GM19025 (cell line): ENCODE data around the gene C11orf87.

Experiments used
- ATAC-seq: cut with Tn5 transposase; IDR thresholded peaks from one replicate; pipeline ENCODE4 v1.9.1; 2021; ENCODE audit warnings: mild to moderate bottlenecking, low read depth, moderate library complexity; ENCODE audit not compliant: unreplicated experiment

Gene C11orf87

DNA sequence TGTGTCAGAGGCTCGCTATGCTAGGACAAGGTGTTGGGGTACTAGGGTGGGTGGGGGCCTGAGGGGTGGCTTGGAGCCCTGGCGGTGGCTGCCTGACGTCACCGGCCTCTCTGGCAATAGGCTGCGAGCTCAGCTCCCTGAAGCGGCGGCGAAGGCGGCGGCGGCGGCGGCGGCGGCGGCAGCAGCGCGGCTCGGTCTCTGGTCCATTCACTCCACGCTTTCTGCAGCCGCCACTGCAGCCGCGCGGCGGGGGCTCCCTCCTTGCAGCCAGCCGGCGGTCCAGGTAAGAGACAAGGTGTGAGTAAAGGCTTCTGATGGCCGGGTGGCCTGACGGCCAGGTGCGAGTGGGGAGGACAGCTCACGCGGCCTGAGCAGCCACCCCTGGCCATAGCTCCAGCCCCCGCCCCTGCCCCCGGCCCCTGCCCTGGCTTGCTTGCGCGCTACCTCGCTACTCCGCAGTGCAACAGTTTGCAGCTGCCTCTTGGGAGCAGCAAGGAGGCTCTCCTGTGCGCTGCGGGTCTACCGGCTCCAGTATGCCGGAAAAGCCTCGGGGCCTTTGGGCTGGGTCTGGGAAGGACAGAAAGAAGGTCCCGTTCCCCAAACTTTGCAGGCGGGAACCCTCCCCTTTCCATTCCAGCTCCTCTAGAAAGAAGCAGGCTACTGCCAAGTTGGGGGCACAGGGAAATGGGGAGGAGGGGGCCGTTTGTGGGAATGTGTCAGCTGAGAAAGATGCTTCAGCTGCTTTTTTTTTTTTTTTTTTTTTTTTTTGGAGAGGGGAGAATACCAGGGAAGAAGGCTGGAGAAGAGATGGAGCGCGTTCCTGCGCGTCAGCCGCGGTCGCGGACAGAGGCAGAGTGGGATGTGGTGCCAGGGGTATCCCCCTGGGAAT is at the start of gene C11orf87:
C11orf87 (plus strand) TSS at position 210 of the 889 bp plus-strand sequence. CDS start 1,444 bp downstream, outside the sequence.
- ATAC-seq = no peak

DNA sequence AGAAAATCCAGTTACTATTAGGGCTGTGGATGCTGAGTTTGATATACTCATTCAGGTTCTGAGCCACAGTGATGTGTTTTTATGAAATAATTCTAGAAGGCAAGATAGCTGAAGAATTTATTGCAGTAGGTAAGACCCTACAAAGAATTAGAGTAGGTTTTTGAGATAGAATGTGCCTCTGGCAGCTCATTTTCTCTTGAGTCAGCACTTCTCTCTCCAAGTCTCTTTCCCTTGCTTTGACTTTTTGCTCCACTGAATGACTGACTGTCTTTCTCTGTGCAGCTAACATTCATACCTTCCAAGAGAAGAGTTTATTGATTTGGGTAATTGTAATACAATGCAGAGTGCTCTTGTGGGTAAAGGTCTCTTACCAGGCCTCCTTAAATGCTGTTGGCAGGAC is 48.0 kb upstream of the C11orf87 start:
- no peak for ATAC-seq

GRCh38 chr11:109374441-109374840 is 47.5 kb upstream of the C11orf87 start:
- no peak for ATAC-seq

DNA sequence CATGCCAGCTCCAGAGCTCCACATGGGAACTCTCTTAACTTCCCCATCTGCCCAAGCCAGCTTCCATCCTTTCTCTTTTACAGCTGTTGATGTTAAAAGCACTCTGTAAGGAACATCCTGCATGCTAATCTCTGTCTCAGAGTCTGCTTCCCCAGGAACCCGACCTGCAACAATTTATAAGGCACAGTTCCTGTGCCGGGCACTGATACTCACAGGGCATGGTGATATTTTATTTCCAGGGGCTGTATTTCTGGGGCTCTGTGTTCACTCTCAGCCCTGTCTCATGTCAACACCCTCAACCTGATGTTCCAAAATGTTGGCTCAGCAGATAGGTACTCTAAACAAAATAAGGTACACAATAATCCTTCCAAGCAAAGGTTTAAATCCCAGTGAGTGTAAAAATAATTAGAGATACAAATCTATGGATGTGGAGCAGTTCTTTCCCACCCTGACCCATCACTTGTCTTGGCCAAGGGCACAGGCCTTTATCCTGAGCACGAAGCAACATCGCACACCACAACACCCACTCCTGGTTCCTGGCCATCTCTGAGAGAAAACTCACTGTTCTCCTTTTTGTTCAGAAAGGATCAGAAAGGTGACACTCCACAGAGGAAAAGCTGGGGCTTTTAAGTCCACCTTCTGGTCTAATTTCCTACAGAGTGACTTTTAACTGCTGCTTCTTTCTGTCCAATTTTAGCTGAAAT is 44.8 kb upstream of the C11orf87 start:
- ATAC-seq = no peak

DNA sequence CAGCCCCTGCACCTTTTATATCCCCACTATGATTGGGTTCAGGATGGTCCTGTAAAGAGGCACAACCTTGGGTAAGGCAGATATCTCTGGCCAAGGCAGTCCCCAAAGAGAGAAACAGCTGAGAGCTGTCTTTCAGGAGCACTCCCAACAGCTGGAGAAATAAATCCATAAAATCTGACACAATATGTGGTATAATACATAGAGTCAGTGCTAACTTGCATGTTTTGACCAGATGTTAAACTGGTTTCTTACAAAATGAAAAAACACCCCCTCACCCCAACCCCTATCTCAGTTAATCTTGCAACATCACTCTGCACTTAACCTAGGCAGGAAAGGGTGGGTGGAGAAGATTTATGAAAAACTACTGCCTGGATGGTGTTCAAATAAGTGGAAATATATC is 44.0 kb upstream of the C11orf87 start:
- no peak for ATAC-seq

DNA sequence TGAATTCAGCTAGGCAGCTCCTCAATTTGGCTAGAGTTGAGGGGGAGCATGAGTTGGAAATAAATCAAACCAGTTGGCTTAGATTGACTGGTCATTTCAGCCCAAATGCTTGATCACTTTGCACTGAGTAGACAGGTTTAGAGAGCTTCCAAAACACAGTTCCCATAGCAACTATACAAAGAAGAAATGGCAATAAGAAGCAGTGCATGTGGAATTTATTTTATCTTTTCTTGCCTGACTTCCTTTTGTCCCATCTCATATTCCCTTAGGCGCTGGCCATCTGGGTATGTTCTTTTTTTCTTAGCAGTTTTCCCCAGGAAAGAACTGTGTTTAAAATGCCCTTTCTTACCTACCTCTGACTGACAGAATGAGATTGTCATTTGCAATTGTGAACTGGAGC is 38.7 kb upstream of the C11orf87 start:
- ATAC-seq = no peak

- no peak for ATAC-seq
These were observed 37.1 kb upstream of the C11orf87 start for GRCh38 chr11:109384873-109385272.

- no peak for ATAC-seq
These were observed 33.0 kb upstream of the C11orf87 start for GRCh38 chr11:109388982-109389381.

DNA sequence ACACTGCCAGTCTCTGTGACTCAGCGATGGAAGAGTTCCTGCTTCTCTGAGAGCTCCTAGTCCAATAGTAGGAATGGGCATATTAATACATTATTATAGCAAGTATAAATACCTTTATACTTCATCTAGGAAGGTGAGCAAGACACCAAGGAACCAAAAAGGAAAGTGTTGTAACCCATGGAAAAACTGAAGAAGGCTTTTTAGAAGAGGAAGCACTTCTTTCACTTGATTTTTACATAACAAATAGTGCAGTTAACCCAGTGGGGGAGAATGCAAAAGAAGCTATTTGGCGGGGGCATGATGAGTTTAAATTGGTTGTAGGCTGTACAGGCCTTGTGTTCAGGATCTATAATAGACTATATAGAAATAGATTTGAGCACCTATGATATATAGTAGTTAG is 31.2 kb upstream of the C11orf87 start:
- no peak for ATAC-seq

GRCh38 chr11:109401545-109401944 is 20.4 kb upstream of the C11orf87 start:
- ATAC-seq = no peak

DNA sequence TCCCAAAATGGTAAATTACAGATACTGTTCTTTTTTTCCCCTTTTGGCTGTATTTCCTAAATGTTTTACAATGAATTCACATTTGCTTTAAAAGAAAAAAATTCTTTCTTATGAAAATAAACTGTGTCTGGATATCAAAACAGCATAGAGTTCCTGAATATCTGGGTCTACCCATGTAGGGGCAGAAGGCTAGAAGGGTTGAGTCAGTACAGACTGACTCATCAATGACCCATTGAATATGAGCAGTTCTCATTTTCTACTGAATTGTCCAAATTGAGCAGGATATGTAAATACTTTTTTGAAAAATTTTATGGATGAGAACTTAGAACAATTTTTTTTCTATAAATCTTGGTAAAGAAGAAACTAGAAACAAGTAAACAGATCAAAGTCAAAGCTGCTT is 16.3 kb upstream of the C11orf87 start:
- ATAC-seq = no peak

DNA sequence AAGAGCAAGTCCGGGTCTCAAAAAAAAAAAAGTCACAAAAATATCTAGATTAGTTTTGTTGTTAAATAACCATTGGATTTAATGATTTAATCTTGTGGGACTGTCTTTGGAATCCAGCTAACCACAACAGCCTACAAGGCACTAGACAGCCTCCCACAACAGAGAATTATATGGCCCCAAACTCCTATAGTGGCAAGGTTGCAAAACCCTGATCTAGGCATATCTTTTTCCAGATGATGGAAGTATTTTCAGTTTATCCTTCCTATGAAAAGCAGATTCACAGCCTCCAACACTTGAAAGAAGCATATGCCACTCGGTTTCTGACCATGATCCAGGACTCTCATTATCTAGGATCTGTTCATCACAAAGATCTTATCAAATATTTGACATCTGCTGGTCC is 5.4 kb upstream of the C11orf87 start:
- ATAC-seq = no peak

GRCh38 chr11:109422870-109423465 is 978 bp downstream of the C11orf87 start:
- no peak for ATAC-seq

GRCh38 chr11:109423466-109424190 is 1.6 kb downstream of the C11orf87 start:
- ATAC-seq = no peak

DNA sequence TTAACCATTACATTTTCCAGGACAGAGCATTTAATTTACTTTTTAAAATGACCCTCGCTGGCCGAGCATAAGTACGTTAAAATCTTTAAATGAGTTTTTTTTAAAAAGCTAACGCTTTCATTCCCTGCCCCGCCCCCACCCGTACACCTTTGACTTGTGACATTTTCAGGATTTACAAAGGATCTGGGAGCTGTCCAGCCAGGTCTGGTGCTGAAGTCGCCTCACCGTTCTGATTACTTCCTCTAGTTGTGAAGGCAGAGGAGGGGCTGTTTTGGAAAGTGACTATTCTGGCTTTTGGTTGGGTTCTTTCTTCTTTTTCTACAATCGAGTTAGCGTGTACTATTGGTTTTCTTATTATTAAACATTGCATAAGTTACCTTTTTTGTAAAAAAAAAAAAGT is 2.9 kb downstream of the C11orf87 start:
- no peak for ATAC-seq

- ATAC-seq = no peak
These were observed 3.6 kb downstream of the C11orf87 start for GRCh38 chr11:109425554-109425953.

DNA sequence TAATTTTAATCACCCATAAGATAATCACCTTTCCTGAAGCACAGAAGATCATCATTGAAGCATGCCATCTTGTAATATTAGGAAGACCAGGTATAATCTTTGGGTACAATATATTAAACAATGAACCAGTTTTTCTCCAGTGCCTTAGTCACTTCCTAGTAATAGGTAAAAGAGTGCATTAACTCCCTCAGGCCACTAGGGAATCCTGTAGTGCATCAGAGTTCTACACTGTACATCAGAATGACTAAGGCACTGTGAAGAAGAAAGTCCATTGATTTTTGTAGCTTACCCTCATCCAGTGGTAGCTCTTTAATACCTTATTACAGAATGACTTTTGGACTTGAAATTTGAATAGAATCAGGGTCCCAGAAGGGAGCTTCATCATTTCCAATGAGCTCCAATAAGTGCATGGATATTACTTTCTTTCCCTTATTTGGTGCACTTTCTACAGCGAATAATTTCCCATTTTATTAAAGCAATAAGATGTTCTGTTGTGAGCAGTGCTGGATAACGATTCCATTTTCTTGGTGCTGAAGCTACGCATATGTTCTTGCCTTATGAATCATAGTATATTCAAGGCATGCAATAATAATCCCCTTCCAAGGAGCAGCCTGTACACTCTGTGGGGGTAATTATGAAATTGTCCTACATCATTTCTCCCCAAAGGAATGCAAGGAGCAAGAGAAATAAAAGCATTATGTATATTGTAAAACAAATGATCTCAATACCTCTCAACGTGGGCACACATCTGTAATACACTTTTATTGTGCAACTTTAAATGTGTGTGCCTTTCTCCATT is 4.7 kb downstream of the C11orf87 start:
- ATAC-seq = no peak

DNA sequence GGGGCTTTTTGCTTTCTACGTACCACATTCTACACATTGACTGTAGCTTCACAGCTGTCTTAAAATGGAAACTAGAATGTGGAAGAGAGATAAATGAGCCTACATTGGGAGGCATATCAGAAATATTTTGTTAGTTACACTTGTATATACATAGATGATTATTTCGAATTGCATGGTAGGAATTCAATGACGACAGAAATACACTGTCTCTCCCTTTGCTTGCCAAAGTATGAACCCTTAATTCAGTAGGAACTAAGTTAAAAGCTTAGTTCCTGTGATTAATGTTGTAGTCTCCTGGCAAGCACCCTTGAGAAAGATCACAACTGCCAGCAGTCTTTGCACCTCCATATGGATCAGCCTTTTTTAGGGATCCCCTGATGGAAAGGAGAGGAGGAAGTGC is 10.1 kb downstream of the C11orf87 start:
- no peak for ATAC-seq

DNA sequence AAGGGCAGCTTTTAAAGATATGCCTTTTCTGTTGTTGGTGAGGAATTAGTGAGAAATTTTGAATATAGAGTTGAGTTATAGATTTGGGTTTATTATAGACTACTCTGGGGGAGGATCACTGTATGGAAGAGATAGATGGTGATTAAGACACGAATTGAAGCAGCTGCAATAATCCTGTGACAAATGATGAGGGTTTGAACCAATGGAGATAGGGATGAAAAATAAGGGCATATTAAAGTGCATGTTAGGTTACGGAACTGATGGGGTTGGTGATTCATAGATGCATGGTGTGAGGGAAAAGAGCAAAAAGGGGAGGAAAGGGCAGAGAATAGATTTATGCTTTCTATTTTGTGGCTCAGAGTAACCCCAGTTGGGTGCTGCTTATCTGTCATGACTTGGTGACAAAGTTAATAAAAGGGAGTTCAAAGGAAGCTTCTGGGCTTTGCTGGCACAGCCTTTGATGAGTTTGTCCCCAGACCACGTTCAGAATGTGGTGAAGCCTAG is 11.8 kb downstream of the C11orf87 start:
- no peak for ATAC-seq
